Activated gamma-delta T cell treated with anti-CD3 and anti-CD28 coated beads, Interleukin-2, amount 50 U/mL, for 16 hours (primary cell): ENCODE measurements around the gene KIRREL3.

Experiments used
- DNase-seq: peaks from one replicate; pipeline ENCODE4 v3.0.0-alpha.2; 2020; ENCODE audit warnings: low read depth

Gene KIRREL3

GRCh38 chr11:126634963-126635362, 365.6 kb downstream of the KIRREL3 start:
- no peak for DNase-seq

GRCh38 chr11:126633330-126633729, 367.2 kb downstream of the KIRREL3 start:
- DNase-seq, result no peak

- no peak for DNase-seq
Measured at GRCh38 chr11:126630893-126631798, 369.4 kb downstream of the KIRREL3 start.

GRCh38 chr11:126630488-126630887, 370.1 kb downstream of the KIRREL3 start:
- DNase-seq, result no peak

- DNase-seq, result no peak
Measured at GRCh38 chr11:126628790-126629621, 371.6 kb downstream of the KIRREL3 start.

- DNase-seq, result no peak
Measured at GRCh38 chr11:126628450-126628789, 372.1 kb downstream of the KIRREL3 start.

- DNase-seq, result no peak
Measured at GRCh38 chr11:126627421-126627820, 373.1 kb downstream of the KIRREL3 start.

- no peak for DNase-seq
Measured at GRCh38 chr11:126624506-126624905, 376.1 kb downstream of the KIRREL3 start.

GRCh38 chr11:126619516-126619915, 381.1 kb downstream of the KIRREL3 start:
- no peak for DNase-seq

- DNase-seq, result no peak
Measured at GRCh38 chr11:126615845-126616244, 384.7 kb downstream of the KIRREL3 start.

- DNase-seq, result no peak
Measured at GRCh38 chr11:126613272-126613671, 387.3 kb downstream of the KIRREL3 start.

- no peak for DNase-seq
Measured at GRCh38 chr11:126612671-126613070, 387.9 kb downstream of the KIRREL3 start.

- no peak for DNase-seq
Measured at GRCh38 chr11:126611438-126611837, 389.1 kb downstream of the KIRREL3 start.

GRCh38 chr11:126608658-126609057, 391.9 kb downstream of the KIRREL3 start:
- DNase-seq, result no peak

- no peak for DNase-seq
Measured at GRCh38 chr11:126607776-126608541, 392.6 kb downstream of the KIRREL3 start.

GRCh38 chr11:126607374-126607773, 393.2 kb downstream of the KIRREL3 start:
- no peak for DNase-seq

GRCh38 chr11:126606484-126606883, 394.1 kb downstream of the KIRREL3 start:
- no peak for DNase-seq

GRCh38 chr11:126604461-126604860, 396.1 kb downstream of the KIRREL3 start:
- no peak for DNase-seq

- DNase-seq, result no peak
Measured at GRCh38 chr11:126603486-126603885, 397.1 kb downstream of the KIRREL3 start.

GRCh38 chr11:126602993-126603392, 397.6 kb downstream of the KIRREL3 start:
- DNase-seq, result no peak

GRCh38 chr11:126602349-126602940, 398.1 kb downstream of the KIRREL3 start:
- DNase-seq, result no peak
